GM12865 (cell line): ENCODE measurements around the gene ATRX.
"Not testable (repeated sequence)": the region's sequence is repeated elsewhere in the genome, so short reads cannot be mapped to it uniquely, and the experiment has no call there.

Experiments
- DNase-seq: peaks from one replicate; pipeline ENCODE4 v3.0.0; 2010; ENCODE audit warnings: low read depth
- H3K4me3 ChIP-seq: 2 replicates; pipeline ENCODE4 v1.5.1; 2011; ENCODE audit warnings: mild to moderate bottlenecking, low read depth, low read length, control low read depth
- CTCF ChIP-seq: IDR thresholded peaks from 2 replicates; pipeline ENCODE4 v1.5.1; 2011; ENCODE audit warnings: low read length, control low read depth, low read depth, inconsistent platforms; ENCODE audit not compliant: insufficient read depth; ENCODE audit errors: missing control alignments

Gene ATRX

DNA sequence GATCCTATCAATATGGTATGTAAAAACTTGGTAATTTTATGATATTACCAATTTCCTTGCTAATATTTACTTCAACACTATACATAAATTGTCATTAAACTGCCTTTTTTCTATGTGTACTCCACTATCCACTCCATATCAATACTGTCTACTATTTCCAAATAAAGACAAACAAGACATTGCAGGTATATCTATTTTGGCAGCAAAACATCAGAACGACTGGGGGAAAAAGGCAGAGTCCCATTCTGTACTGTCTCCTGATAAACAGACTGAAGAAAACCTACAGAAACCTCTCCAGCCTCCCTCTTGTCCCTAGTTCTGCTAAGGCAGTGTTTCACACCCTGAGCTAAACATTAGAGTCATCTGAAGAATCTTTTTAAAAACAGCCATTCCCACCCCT, 96.6 kb downstream of the ATRX start:
- DNase-seq: no peak
- TF ChIP-seq CTCF: no peak
- no peak overlapping the region for H3K4me3 ChIP-seq

GRCh38 chrX:77685683-77686082, 100.3 kb downstream of the ATRX start:
- DNase-seq: not testable (repeated sequence)

DNA sequence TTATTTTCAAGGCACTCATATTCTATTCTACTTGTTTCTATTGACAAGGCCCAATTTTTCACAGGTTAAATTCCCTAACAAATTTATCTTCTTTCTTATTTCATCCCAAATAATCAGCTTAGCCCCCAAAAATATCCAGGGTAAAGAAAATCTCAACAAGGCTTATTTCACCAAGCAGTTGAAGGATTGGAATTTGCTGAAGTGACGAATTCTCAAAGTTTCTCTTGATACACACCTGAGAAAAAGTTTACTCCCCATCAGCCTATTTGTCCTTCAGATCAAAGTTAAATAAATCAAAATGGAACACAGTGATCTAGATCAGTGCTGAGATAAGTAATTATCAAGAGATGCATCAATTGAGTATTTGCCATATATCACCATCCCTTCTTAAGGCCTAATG, 106.9 kb downstream of the ATRX start:
- TF ChIP-seq CTCF: no peak
- no peak overlapping the region for H3K4me3 ChIP-seq
- no peak for DNase-seq

More at GRCh38 chrX:77685683-77686082, 100.3 kb downstream of the ATRX start:
- not testable (repeated sequence) for H3K4me3 ChIP-seq

GRCh38 chrX:77675986-77676385, 110.0 kb downstream of the ATRX start:
- DNase-seq: no peak
- no peak overlapping the region for H3K4me3 ChIP-seq
- TF ChIP-seq CTCF: no peak

GRCh38 chrX:77668391-77669237, 117.4 kb downstream of the ATRX start:
- no peak for DNase-seq
- no peak overlapping the region for H3K4me3 ChIP-seq
- no peak for TF ChIP-seq CTCF

DNA sequence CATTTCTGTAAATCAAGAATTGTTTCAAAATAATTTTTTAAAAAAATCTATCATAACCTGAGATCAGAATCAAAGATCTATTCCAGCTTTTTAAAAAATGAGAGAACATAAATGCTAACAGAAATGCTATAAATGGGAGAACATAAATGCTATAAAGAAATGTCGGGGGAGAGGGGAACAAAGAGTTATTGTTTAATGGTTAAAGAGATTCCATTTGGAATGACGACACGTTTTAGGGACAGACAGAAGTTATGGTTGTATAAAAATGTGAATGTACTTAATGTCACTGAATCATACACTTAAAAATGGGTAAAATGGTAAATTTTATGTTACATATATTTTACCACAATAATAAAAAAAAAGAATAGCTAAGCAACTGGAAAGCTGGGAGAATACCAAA, 127.1 kb downstream of the ATRX start:
- TF ChIP-seq CTCF: no peak
- no peak overlapping the region for H3K4me3 ChIP-seq
- DNase-seq: no peak

DNA sequence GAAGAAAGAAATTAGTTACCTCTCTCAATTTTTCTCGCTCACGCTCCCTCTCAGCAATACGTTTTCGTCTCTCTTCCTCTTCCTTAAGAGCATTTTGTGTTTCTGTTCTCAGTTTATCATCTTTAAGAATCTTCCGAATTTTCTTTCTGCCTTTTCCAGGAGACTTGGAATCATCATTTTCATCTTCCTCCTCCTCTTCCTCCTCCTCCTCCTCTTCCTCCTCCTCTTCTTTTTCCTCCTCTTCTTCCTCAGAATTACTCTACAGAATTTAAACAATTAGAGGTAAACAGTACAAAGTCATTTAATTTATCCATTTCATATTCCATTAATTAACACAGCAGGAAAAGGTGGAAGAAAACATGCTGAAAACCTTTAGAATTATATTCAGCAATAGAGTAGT, 133.9 kb downstream of the ATRX start:
- no peak overlapping the region for H3K4me3 ChIP-seq
- DNase-seq: no peak
- no peak for TF ChIP-seq CTCF
